SK-MEL-5 (cell line): ENCODE measurements around the gene LTA4H. TPM values are rescaled to one million over a fixed set of nuclear protein-coding genes. Genes with fewer than 3 reads are reported as not detected.
"Not testable (repeated sequence)": the region's sequence is repeated elsewhere in the genome, so short reads cannot be mapped to it uniquely, and the experiment has no call there.

ENCODE experiments used
- DNase-seq: peaks from one replicate; pipeline ENCODE4 v3.0.0-alpha.2; 2016; ENCODE audit warnings: low read depth, low spot score
- in situ Hi-C: cut with HindIII; loops from 2 replicates; pipeline ENCODE4 v1.10.0; 2016; ENCODE audit warnings: low sequenced_read_pairs, high pct_unique_total_duplicates, low pct_unique_long_range_greater_than_20kb
- polyA plus RNA-seq, 2 experiments: library from polyadenylated mRNA; depleted of rRNA; stranded (reverse); fragments of >200 nt; gene quantifications; 2 replicates each; pipeline ENCODE4 v1.2.3, GENCODE V29; 2015
- total RNA-seq: library from RNA; depleted of rRNA; stranded (reverse); fragments of >200 nt; shearing (Covaris generic); gene quantifications from 2 replicates; pipeline ENCODE4 v1.2.3, GENCODE V29; 2014; rRNA removed

The LTA4H gene
- total RNA-seq = 85.2 and 88.4 TPM in 2 replicates
- polyA plus RNA-seq (2015; cell fraction: cytosol; rRNA removed) = 56.4 and 62.5 TPM in 2 replicates
- 110 and 112 TPM in 2 replicates for polyA plus RNA-seq (2015; cell fraction: nucleus; rRNA removed)

DNA sequence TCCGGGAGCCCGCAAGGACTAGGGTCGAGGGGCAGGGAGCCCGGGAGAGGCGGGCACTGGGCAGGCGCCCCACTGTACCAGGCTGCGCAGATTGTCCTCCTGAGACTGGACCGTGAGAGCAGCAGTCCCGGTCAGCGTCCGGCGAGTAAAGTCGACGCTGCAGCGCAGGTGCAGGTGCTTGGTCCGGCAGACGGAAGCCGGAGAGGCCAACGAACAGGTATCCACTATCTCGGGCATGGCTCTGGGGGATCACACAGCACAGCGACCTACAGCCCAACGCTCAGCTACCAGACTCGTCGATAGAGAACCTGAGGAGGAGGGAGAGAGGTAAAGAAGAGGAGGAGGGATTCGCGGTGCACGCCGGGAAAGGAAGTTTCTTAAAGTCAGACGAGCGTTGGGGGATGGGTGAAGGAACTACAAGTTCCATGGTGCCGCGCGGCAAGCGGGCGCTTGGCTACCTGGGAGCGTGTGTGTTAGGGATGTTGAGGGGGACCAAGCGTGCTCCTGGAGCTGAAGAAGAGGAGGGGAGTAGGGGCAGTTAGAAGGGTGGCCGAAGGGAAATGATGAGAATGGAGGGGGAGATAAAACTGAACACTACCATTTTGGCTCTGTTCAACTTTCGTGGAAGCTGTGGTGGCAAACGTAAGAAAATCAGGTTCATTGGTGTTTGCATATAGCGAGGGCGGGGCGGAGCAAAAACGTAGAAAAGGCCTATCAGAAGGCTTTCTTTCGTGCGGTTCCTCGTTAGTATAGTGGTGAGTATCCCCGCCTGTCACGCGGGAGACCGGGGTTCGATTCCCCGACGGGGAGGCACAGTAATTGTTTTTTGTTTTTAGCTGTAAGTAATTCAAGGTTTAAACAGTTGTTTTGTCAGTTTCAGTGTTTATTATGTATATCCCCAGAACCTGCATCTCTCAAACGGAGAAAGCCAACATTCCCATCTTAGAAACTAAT lies at the start of gene LTA4H:
LTA4H (minus strand) TSS at position 305 of the 954 bp plus-strand sequence; CDS start at position 237, 68 bp downstream.
- DNase-seq = peak; percentile 99
- in situ Hi-C loops = no loop called here

DNA sequence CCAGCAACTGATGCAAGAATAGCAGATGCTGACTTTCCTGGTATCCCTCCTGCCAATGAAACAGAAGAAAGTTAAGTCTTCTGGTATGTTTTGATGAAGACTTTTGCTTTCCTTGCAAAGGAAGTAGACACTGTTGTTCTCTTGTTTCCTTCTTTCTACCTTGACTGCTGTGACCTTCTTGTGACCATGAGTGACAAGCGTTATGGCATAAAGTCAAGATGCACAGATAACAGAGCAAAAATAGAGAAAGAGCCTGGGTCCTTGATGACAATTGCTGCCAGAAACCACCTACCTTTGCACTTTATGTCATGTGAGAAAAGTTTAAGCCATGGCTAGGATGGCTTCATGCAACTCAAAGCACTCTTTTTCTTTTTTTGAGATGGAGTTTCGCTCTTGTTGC lies 49.2 kb upstream of the LTA4H start:
- DNase-seq = no peak
- in situ Hi-C loops = no loop called here

DNA sequence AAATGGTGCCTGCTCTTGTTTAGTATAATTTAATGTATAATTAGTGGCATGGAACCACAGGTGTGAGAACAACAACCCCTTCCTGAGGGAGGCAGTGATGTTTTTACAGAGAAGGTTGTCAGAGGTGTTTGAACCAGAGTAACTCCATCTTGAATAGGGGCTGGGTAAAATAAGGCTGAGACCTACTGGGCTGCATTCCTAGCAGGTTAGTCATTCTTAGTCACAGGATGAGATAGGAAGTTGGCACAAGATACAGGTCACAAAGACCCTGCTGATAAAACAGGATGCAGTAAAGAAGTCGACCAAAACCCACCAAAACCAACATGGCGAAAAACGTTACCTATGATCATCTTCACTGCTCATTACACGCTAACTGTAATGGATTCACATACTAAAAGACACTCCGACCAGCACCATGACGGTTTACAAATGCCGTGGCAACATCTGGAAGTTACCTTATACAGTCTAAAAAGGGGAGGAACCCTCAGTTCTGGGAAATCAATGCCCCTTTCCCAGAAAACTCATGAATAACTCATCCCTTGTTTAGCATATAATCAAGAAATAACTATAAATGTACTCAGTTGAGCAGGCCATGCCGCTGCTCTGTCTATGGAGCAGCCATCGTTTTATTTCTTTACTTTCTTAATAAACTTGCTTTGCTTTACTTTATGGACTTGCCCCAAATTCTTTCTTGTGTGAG lies 47.8 kb upstream of the LTA4H start:
- in situ Hi-C loops = no loop called here
- DNase-seq = no peak

DNA sequence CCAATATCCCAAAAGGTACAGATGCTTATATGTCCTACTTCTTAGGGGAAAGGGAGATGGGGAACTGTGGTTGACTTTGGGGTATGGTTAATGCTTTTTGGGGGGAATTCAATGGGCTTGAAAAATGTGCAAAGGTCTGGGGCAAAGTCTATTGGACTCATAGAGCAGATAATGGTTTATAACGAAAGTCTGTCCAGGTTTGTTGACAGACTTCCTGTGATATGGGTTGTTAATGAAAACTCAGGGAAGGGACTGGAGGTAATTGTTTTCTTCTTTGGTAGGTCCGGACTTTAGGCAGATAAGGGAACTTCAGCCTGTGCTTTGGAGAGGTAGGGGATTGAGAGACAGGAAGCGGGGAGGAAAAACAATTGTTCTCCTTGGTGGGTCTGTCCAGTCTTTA lies 46.2 kb upstream of the LTA4H start:
- in situ Hi-C loops = no loop called here
- no peak for DNase-seq

GRCh38 chr12:96078231-96079135 lies 43.1 kb upstream of the LTA4H start:
- in situ Hi-C loops = no loop called here
- DNase-seq = no peak

- no peak for DNase-seq
- in situ Hi-C loops = no loop called here
These were observed 41.7 kb upstream of the LTA4H start for GRCh38 chr12:96077081-96077480.

DNA sequence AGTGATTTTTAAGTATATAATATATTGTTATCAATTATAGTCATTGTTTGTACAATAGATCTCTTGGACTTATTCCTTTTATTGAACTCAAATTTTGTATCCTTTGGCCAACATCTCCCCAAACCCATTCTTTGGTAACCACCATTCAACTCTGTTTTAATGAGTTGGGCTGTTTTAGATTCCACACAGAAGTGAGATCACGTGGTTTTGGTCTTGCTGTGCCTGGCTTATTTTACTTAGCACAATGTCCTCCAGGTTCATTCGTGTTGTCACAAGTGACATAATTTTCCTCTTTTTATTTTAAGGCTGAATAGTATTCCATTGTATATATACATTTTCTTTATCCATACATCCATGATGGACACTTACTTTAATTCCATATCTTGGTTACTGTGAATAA lies 40.2 kb upstream of the LTA4H start:
- in situ Hi-C loops = no loop called here
- DNase-seq = no peak

- in situ Hi-C loops = no loop called here
- DNase-seq = no peak
These were observed 38.3 kb upstream of the LTA4H start for GRCh38 chr12:96073346-96074330.

DNA sequence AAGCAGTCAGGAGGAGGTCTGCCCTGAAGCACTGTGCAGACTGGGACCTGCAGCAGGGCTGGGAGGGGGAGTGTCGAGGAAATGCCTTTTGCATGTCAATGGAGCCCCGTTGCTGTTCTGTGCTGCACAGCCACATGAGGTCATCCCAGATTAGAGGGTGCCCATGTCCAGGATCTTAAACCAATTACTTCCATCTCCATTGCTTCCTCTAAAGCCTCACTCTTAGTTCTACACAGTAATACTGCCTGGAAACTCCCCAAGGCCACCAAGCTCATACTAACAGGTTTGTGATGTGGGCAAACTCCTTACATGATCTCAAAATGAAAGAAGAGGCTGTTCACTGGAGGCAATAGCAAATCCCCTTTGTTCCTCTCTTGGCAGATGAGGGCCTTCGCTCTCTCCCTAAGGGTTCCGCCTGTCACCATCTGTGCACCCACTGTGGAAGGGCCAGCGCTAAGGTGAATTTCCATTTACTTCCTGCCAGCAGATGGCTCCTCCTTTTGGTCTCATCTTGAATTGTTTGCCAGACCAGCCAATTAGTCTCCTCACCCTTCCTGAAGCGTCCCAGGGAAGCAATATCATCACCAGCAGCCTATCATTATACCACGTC lies 35.4 kb upstream of the LTA4H start:
- in situ Hi-C loops = no loop called here
- DNase-seq = peak; percentile 52

GRCh38 chr12:96069511-96070231 lies 34.3 kb upstream of the LTA4H start:
- DNase-seq = no peak
- in situ Hi-C loops = no loop called here

GRCh38 chr12:96068636-96069035 lies 33.2 kb upstream of the LTA4H start:
- DNase-seq = no peak
- in situ Hi-C loops = no loop called here

DNA sequence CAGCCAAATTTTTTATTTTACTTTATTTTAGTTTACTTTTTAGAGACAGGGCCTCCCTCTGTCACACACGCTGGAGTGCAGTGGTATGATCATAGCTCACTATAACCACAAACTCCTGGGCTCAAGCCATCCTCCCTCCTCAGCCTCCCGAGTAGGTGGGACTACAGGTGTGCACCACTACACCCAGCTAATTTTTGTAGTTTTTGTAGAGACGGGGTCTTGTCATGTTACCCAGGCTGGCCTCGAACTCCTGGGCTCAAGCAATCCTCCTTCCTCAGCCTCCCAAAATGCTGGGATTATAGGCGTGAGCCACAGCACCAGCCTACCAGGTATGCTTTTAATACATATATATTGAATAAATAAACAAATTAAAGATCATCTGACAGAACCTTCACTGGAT lies 32.7 kb upstream of the LTA4H start:
- in situ Hi-C loops = no loop called here
- no peak for DNase-seq

GRCh38 chr12:96065776-96066175 lies 30.4 kb upstream of the LTA4H start:
- in situ Hi-C loops, DNase-seq: not testable (repeated sequence)

DNA sequence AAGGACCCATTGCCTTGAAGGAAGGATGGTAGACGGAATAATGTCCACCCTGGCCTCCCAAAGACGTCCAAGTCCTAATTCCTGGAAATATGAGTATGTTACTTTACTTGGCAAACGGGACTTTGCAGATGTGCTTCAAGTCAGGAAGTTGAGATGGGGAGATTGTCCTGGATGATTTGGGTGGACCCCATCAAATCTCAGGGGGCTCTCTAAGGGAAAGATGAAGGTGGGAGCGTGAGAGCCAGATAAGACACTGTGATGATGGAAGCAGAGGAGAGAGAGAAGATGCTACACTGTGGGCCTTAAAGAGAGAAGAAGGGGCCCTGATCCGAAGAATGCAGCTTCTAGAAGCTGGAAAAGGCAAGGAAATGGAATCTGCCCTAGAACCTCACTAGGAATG lies 29.6 kb upstream of the LTA4H start:
- in situ Hi-C loops = no loop called here

DNA sequence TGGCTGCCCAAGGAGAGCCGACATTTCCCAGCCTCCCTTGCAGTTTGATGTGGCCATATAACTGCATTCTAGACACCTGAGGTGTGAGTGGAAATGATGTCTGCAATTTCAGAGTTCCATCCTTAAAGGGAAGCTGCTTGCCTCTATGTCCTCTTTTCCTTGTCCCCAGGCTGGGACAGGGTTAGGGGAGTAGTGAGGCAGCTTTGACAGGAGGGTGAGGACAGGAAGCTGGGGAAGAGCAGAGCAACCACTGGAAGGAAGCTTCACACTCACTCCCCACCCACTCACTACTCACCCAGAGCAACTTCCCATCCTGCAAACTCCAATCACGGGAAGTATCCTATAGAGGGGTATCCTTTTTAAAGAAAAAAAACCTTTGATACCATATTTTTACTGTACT lies 28.9 kb upstream of the LTA4H start:
- no peak for DNase-seq
- in situ Hi-C loops = no loop called here

More for the DNA sequence above, 29.6 kb upstream of the LTA4H start:
- DNase-seq = no peak

- in situ Hi-C loops = no loop called here
- DNase-seq = peak; percentile 54
These were observed 27.7 kb upstream of the LTA4H start for GRCh38 chr12:96063046-96063445.
